Measurements from ENCODE around the gene FGFR2.

FGFR2 gene

GRCh38 chr10:121536310-121536913 lies 61.8 kb downstream of the FGFR2 start:
- no peak for TF ChIP-seq CTCF (IDR thresholded peaks at IDR 0.05; ENCODE audit: low read depth, low read length)

GRCh38 chr10:121535381-121535780 lies 62.9 kb downstream of the FGFR2 start:
- TF ChIP-seq CTCF (IDR thresholded peaks at IDR 0.05; ENCODE audit: low read depth, low read length), result no peak
- H3K4me3 ChIP-seq (ENCODE audit: low read depth, low read length), result no peak overlapping the region

More at GRCh38 chr10:121536310-121536913, 61.8 kb downstream of the FGFR2 start:
- no peak overlapping the region for H3K4me3 ChIP-seq (ENCODE audit: low read depth, low read length)

GRCh38 chr10:121532292-121532864 lies 65.9 kb downstream of the FGFR2 start:
- TF ChIP-seq CTCF (IDR thresholded peaks at IDR 0.05; ENCODE audit: low read depth, low read length), result no peak
- no peak overlapping the region for H3K4me3 ChIP-seq (ENCODE audit: low read depth, low read length)

GRCh38 chr10:121531830-121532178 lies 66.4 kb downstream of the FGFR2 start:
- no peak for TF ChIP-seq CTCF (IDR thresholded peaks at IDR 0.05; ENCODE audit: low read depth, low read length)
- H3K4me3 ChIP-seq (ENCODE audit: low read depth, low read length), result no peak overlapping the region

- H3K4me3 ChIP-seq (ENCODE audit: low read depth, low read length), result no peak overlapping the region
- no peak for TF ChIP-seq CTCF (IDR thresholded peaks at IDR 0.05; ENCODE audit: low read depth, low read length)
These were observed 67.0 kb downstream of the FGFR2 start for GRCh38 chr10:121531076-121531829.

- H3K4me3 ChIP-seq (ENCODE audit: low read depth, low read length), result no peak overlapping the region
- no peak for TF ChIP-seq CTCF (IDR thresholded peaks at IDR 0.05; ENCODE audit: low read depth, low read length)
These were observed 67.7 kb downstream of the FGFR2 start for GRCh38 chr10:121530481-121531075.

- no peak overlapping the region for H3K4me3 ChIP-seq (ENCODE audit: low read depth, low read length)
- TF ChIP-seq CTCF (IDR thresholded peaks at IDR 0.05; ENCODE audit: low read depth, low read length), result no peak
These were observed 70.6 kb downstream of the FGFR2 start for GRCh38 chr10:121527690-121528089.
